Spleen (tissue), 7 donors: ENCODE data around the gene ARTN.

Experiments used
- POLR2A ChIP-seq, 3 donors: fragments of 450-650 bp; IDR thresholded peaks; one replicate each; pipeline ENCODE4 v1.5.1; 2017; ENCODE audit warnings: antibody characterized with exemption in 3 of 3, mild to moderate bottlenecking in 1 of 3
- POLR2AphosphoS5 ChIP-seq, 3 donors: sonication (generic); formaldehyde crosslinking; IDR thresholded peaks; one replicate each; pipeline ENCODE4 v1.5.1; 2017; ENCODE audit warnings: antibody characterized with exemption in 3 of 3
- TF ChIP-seq, protein P1 (sequence below), 11 experiments: fragments of 200-600 bp in 7 of 11; fragments of 450-650 bp in 4 of 11; sonication (generic) in 4 of 11; IDR thresholded peaks in 8 of 11; conservative IDR thresholded peaks in 3 of 11; 1 replicate in 7 of 11; 2 replicates in 4 of 11; pipeline versions ENCODE4 v1.4.0 to v1.8.0; 2016 to 2021; ENCODE audit warnings: antibody characterized with exemption in 11 of 11, inconsistent platforms in 4 of 11, mild to moderate bottlenecking in 1 of 11
- donor health status: DM: no; HTN: no; CAD: no; lungs with moderate emphysema.
- donor health status: DM: no; HTN: no; CAD: no.
- donor health status: DM: no; HTN: no; CAD: no.

DNA sequence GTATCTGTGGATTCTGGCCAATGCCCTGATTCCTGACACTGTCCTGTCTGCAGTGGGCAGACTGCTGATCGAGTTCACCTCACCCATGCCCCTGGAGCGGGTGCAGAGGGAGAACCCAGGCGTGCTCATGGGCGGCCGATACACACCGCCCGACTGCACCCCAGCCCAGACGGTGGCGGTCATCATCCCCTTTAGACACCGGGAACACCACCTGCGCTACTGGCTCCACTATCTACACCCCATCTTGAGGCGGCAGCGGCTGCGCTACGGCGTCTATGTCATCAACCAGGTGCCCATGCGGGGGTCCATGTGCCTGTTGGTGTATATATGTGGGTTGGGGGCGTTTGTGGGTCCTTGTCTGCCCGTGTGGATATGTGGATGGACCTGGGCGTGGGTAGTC is 48.0 kb downstream of the ARTN start:
- TF ChIP-seq, protein P1, sequence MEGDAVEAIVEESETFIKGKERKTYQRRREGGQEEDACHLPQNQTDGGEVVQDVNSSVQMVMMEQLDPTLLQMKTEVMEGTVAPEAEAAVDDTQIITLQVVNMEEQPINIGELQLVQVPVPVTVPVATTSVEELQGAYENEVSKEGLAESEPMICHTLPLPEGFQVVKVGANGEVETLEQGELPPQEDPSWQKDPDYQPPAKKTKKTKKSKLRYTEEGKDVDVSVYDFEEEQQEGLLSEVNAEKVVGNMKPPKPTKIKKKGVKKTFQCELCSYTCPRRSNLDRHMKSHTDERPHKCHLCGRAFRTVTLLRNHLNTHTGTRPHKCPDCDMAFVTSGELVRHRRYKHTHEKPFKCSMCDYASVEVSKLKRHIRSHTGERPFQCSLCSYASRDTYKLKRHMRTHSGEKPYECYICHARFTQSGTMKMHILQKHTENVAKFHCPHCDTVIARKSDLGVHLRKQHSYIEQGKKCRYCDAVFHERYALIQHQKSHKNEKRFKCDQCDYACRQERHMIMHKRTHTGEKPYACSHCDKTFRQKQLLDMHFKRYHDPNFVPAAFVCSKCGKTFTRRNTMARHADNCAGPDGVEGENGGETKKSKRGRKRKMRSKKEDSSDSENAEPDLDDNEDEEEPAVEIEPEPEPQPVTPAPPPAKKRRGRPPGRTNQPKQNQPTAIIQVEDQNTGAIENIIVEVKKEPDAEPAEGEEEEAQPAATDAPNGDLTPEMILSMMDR (IDR thresholded peaks at IDR 0.05 in 8 of 11, conservative IDR thresholded peaks at IDR 0.05 in 3 of 11), result no peak
- TF ChIP-seq POLR2A (IDR thresholded peaks at IDR 0.05) (no peak), POLR2AphosphoS5 (IDR thresholded peaks at IDR 0.05) (no peak)
